Retina (tissue), 1 donor: ENCODE results near the gene NAV2.
"Not testable (repeated sequence)": the region's sequence is repeated elsewhere in the genome, so short reads cannot be mapped to it uniquely, and the experiment has no call there.

Experiments used
- DNase-seq: peaks from one replicate; pipeline ENCODE4 v3.0.0-alpha.2; 2016

NAV2 gene

GRCh38 chr11:20110908-20111669 is 398.5 kb downstream of the NAV2 start:
- peak; percentile 44 for DNase-seq

- DNase-seq, result no peak
Measured at GRCh38 chr11:20111871-20112270, 399.2 kb downstream of the NAV2 start.

GRCh38 chr11:20112291-20113148 is 399.9 kb downstream of the NAV2 start:
- DNase-seq, result no peak

GRCh38 chr11:20113149-20113438 is 400.5 kb downstream of the NAV2 start:
- no peak for DNase-seq

GRCh38 chr11:20114588-20114987 is 402.0 kb downstream of the NAV2 start:
- DNase-seq, result no peak

- DNase-seq, result no peak
Measured at GRCh38 chr11:20116825-20117224, 404.2 kb downstream of the NAV2 start.

- no peak for DNase-seq
Measured at GRCh38 chr11:20117291-20117690, 404.7 kb downstream of the NAV2 start.

GRCh38 chr11:20118209-20118608 is 405.6 kb downstream of the NAV2 start:
- DNase-seq, result no peak

- DNase-seq, result no peak
Measured at GRCh38 chr11:20119315-20119714, 406.7 kb downstream of the NAV2 start.

GRCh38 chr11:20120134-20120925 is 407.7 kb downstream of the NAV2 start:
- no peak for DNase-seq

GRCh38 chr11:20122131-20122530 is 409.5 kb downstream of the NAV2 start:
- DNase-seq, result no peak

- no peak for DNase-seq
Measured at GRCh38 chr11:20125927-20126326, 413.3 kb downstream of the NAV2 start.

- DNase-seq, result no peak
Measured at GRCh38 chr11:20126724-20127123, 414.1 kb downstream of the NAV2 start.

- DNase-seq, result peak; percentile 77
Measured at GRCh38 chr11:20127671-20128527, 415.3 kb downstream of the NAV2 start.

GRCh38 chr11:20128528-20128825 is 415.8 kb downstream of the NAV2 start:
- DNase-seq, result not testable (repeated sequence)

- no peak for DNase-seq
Measured at GRCh38 chr11:20129665-20130064, 417.0 kb downstream of the NAV2 start.

GRCh38 chr11:20131788-20132666 is 419.4 kb downstream of the NAV2 start:
- peak; percentile 86 for DNase-seq

- no peak for DNase-seq
Measured at GRCh38 chr11:20132667-20133039, 420.0 kb downstream of the NAV2 start.

- no peak for DNase-seq
Measured at GRCh38 chr11:20134991-20135736, 422.5 kb downstream of the NAV2 start.

- no peak for DNase-seq
Measured at GRCh38 chr11:20137637-20138036, 425.0 kb downstream of the NAV2 start.

GRCh38 chr11:20138707-20139106 is 426.1 kb downstream of the NAV2 start:
- DNase-seq, result no peak
